Gastroesophageal sphincter (tissue), 4 donors: Measurements from ENCODE around the gene PLOD3. TPM values are rescaled to one million over a fixed set of nuclear protein-coding genes. Genes with fewer than 3 reads are reported as not detected.

Experiments
- ATAC-seq: fragments of 150-250 bp; one replicate; pipeline ENCODE4 v1.9.1; 2016; ENCODE audit warnings: mild to moderate bottlenecking, moderate library complexity
- H3K27ac ChIP-seq, 4 donors: fragments of 200-600 bp; sonication (generic) in 3 of 4; 1 replicate in 3 of 4; 2 replicates in 1 of 4; pipeline ENCODE4 v1.5.1; 2016 to 2019
- H3K27me3 ChIP-seq: fragments of 200-600 bp; sonication (generic); one replicate; pipeline ENCODE4 v1.5.1; 2019
- H3K36me3 ChIP-seq, 2 donors: fragments of 200-600 bp; sonication (generic); one replicate each; pipeline ENCODE4 v1.5.1; 2019; ENCODE audit warnings: control low read depth in 1 of 2
- H3K4me1 ChIP-seq, 3 donors: fragments of 200-600 bp; sonication (generic); 1 replicate in 2 of 3; 2 replicates in 1 of 3; pipeline ENCODE4 v1.5.1; 2016 to 2019; ENCODE audit warnings: control low read depth in 2 of 3
- H3K4me3 ChIP-seq, 2 donors: fragments of 200-600 bp; sonication (generic); one replicate each; pipeline ENCODE4 v1.5.1; 2019; ENCODE audit warnings: mild to moderate bottlenecking in 1 of 2, moderate library complexity in 1 of 2
- H3K9me3 ChIP-seq, 3 donors: fragments of 200-600 bp; sonication (generic); one replicate each; pipeline ENCODE4 v1.5.1; 2017 to 2019; ENCODE audit warnings: control low read depth in 2 of 3
- CTCF ChIP-seq, 4 experiments: fragments of 200-600 bp in 2 of 4; fragments of 450-650 bp in 2 of 4; sonication (generic) in 1 of 4; IDR thresholded peaks; one replicate each; pipeline ENCODE4 v1.5.1; 2017 to 2019; ENCODE audit warnings: antibody characterized with exemption in 4 of 4, mild to moderate bottlenecking in 2 of 4, moderate library complexity in 2 of 4
- EP300 ChIP-seq: sonication (generic); formaldehyde crosslinking; IDR thresholded peaks from one replicate; pipeline ENCODE4 v1.6.1; 2017; ENCODE audit warnings: antibody characterized with exemption, mild to moderate bottlenecking
- POLR2A ChIP-seq, 2 donors: fragments of 450-650 bp; IDR thresholded peaks; one replicate each; pipeline ENCODE4 v1.6.1; 2017; ENCODE audit warnings: antibody characterized with exemption in 2 of 2, mild to moderate bottlenecking in 2 of 2, moderate library complexity in 1 of 2
- POLR2AphosphoS5 ChIP-seq: sonication (generic); formaldehyde crosslinking; IDR thresholded peaks from one replicate; pipeline ENCODE4 v1.6.1; 2017; ENCODE audit warnings: antibody characterized with exemption
- WGBS, 2 donors: methylation state at CpG; one replicate each; pipeline ENCODE4 v1.1.5; 2018; ENCODE audit warnings: low coverage in 1 of 2; 5-methylcytosine and 5-hydroxymethylcytosine counted together
- total RNA-seq, 4 donors: library from RNA; depleted of rRNA; stranded (reverse); fragments of >200 nt; gene quantifications; one replicate each; pipeline ENCODE4 v1.1.0, GENCODE V29; 2016

PLOD3 gene
- total RNA-seq, 4 donors from 2014 or later = 35.0 to 51.3 (median 43.6) TPM

DNA sequence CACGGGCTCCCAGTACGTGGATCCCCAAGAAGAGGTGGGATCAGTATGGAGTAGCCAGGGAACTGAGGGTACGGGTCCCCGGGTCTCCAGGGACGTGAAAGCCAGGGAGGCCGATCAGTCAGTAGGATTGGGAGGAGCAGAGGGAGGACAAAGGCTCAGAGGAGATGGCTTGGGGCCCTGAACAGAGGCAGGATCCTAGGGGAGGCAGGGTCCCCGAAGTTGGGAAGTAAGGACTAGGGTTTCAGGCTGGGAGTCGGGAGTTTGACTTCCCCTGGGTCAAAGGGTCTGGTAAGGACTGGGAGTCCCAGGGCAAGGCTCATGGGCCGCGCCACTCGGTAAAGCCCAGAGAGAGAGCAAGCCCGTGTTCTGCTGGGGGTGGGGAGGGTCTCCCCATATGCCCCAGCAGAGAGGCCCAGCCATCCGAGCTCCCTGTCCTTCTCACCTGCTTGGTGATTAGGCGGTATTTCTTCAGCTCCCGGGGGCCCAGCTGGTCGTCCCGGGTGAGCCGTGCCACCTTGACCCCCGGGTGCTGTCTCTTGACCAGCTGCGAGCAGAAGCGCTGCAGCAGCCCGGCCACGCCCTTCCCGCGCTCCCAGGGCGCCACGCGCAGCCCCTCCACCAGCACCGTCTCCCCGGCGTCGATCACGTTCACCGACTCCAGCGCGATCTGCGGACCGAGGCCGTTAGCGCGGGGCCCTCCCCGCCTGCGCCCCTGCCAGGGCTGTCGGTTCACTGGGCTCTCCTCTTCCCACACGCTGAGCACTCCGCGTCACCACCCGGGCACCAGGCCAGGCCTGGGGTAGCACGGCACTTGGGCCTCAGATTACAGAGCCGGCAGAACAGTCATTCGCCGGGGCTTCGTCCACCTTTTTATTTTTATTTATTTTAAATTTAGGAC, 44.3 kb downstream of the PLOD3 start:
- peaks cover 100% of the 10 kb centered on the region for H3K27me3 ChIP-seq
- peaks cover 0 to 41% (median 23%) of the 10 kb centered on the region in 3 donors for H3K4me1 ChIP-seq
- WGBS, 2 donors = 1 to 2% methylated on average over 9 to 15 of the region's 53 CpGs
- TF ChIP-seq EP300 (no peak), CTCF (IDR thresholded peaks at IDR 0.05) (no peak), POLR2AphosphoS5 (no peak), POLR2A (IDR thresholded peaks at IDR 0.05) (no peak)
- no peak overlapping the region for H3K27ac ChIP-seq
- no peaks in the 10 kb centered on the region for H3K36me3 ChIP-seq
- H3K4me3 ChIP-seq = peak overlapping the region in 1 of 2 donors; percentile 11
- ATAC-seq = no peak
- H3K9me3 ChIP-seq = no peaks in the 10 kb centered on the region

- H3K9me3 ChIP-seq = no peaks in the 10 kb centered on the region
- H3K4me1 ChIP-seq = peaks cover 0 to 41% (median 23%) of the 10 kb centered on the region in 3 donors
- TF ChIP-seq POLR2A (IDR thresholded peaks at IDR 0.05) (no peak), EP300 (no peak), POLR2AphosphoS5 (no peak), CTCF (IDR thresholded peaks at IDR 0.05) (no peak)
- peaks cover 100% of the 10 kb centered on the region for H3K27me3 ChIP-seq
- 0% methylated on average over 7 of the region's 79 CpGs; no CpG with 5 or more reads in 1 of the 2 donors for WGBS, 2 donors
- H3K4me3 ChIP-seq = no peak overlapping the region
- ATAC-seq = no peak
- no peaks in the 10 kb centered on the region for H3K36me3 ChIP-seq
- H3K27ac ChIP-seq = no peak overlapping the region
These were observed 45.2 kb downstream of the PLOD3 start for GRCh38 chr7:101172005-101172853.

DNA sequence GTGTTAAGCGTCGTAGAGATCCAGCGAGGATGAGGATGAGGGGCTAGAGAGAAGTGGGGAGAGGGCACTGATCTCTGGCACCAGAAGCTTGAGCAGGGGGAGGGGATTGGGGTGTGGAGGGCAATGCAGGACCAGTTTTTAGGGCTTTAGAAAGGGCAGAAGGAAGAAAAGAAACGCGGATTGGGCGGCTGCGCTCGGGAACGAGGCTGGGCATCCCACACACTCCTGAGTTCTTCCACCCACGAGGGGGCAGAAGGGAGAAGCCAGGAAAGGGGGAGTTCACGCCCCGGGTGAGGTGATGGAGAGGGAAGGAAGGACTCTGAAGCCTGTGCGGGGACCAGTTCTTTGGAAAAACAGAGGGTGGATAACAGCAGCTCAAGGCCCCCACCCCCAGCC, 45.9 kb downstream of the PLOD3 start:
- H3K4me1 ChIP-seq = peaks cover 0 to 41% (median 23%) of the 10 kb centered on the region in 3 donors
- no peaks in the 10 kb centered on the region for H3K9me3 ChIP-seq
- TF ChIP-seq POLR2A (IDR thresholded peaks at IDR 0.05) = no peak
- no peak for TF ChIP-seq POLR2AphosphoS5
- TF ChIP-seq EP300 = no peak
- TF ChIP-seq CTCF (IDR thresholded peaks at IDR 0.05) = no peak
- H3K27me3 ChIP-seq = peaks cover 100% of the 10 kb centered on the region
- H3K27ac ChIP-seq = no peak overlapping the region
- ATAC-seq = no peak
- H3K4me3 ChIP-seq = no peak overlapping the region
- no peaks in the 10 kb centered on the region for H3K36me3 ChIP-seq
- 0 to 2% methylated on average over 7 to 12 of the region's 13 CpGs for WGBS, 2 donors

GRCh38 chr7:101170617-101171441, 46.6 kb downstream of the PLOD3 start:
- H3K9me3 ChIP-seq = no peaks in the 10 kb centered on the region
- H3K27me3 ChIP-seq = peaks cover 100% of the 10 kb centered on the region
- H3K27ac ChIP-seq = no peak overlapping the region
- H3K4me3 ChIP-seq = no peak overlapping the region
- TF ChIP-seq EP300 (no peak), POLR2A (IDR thresholded peaks at IDR 0.05) (no peak), CTCF (IDR thresholded peaks at IDR 0.05) (no peak), POLR2AphosphoS5 (no peak)
- H3K36me3 ChIP-seq = no peaks in the 10 kb centered on the region
- 4% methylated on average over 12 to 13 of the region's 17 CpGs for WGBS, 2 donors
- peaks cover 0 to 46% (median 23%) of the 10 kb centered on the region in 3 donors for H3K4me1 ChIP-seq
- ATAC-seq = no peak
